Measurements from ENCODE around the gene PHETA1. TPM values are rescaled to one million over a fixed set of nuclear protein-coding genes. Genes with fewer than 3 reads are reported as not detected.
"Not testable (repeated sequence)": the region's sequence is repeated elsewhere in the genome, so short reads cannot be mapped to it uniquely, and the experiment has no call there.

The PHETA1 gene
- total RNA-seq, 1 donor from 2014 or later: 75.4 TPM

GRCh38 chr12:111351026-111351425, 17.9 kb downstream of the PHETA1 start:
- no peak for DNase-seq (ENCODE audit: low read depth)

DNA sequence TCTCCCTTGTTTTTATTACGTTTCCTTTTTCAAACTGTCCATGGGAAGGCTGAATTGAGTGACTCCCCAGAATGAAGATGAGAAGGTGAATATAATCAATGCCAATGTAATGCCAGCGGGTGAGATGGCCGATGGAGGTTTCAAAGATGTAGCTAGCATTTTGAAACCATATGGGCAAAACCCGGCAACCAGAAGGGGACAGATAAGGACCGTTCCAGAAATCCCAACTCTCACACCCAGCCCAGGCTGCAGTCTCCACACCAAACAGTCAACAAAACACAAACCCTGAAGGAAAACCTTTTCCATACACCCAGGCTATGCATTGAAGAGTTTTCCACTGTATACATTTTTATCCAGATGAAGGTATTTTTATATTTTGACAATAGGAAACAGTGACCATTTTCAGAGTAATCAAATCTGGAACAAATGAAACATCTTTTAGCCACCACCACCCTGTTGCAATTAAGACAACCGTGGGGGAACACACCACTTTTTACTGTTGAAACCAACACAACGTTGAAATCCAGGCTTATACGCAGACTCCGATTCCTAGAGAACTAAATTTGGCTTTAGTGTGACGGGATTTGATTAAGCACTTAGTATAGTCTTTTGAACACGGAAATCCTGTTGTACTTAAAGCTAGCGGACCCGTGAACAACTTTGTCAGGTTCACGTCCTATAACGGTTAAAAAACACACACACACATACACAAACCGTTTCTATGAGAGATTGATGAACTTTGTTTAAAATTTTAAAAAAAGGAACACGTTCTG, 19.0 kb downstream of the PHETA1 start:
- no peak for DNase-seq (ENCODE audit: low read depth)

DNA sequence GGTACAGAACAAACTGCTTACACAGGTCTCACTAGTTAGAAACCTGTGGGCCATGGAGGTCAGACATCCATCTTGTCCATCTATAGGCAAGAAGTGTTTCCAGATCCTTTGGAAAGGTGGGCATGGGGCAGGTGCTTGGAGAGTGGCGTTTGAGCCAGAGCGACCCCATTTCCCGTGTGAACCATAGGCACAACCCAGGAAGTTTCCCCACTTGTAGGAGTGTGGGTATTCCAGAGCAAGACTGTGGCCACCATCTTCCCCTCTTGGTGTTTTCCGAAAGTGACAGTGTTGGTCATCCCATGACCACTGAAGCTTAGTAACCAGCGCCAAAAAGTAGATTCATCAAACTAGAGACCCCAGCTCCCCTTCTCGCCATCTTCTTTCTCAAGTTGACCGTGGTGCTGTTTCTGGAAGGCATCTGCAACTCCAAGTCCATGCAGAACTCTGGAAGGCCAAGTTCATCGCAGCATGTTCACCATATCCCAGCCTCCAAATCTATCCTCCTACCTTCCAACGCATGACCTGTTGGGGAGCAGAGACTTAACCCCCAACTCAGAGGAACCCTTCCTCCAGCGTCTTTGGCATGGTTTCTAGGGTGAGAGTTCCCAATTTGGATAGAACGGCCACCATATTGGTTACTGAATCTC, 19.7 kb downstream of the PHETA1 start:
- DNase-seq (ENCODE audit: low read depth): no peak

- DNase-seq (ENCODE audit: low read depth): no peak
Measured at GRCh38 chr12:111347891-111348644, 20.8 kb downstream of the PHETA1 start.

DNA sequence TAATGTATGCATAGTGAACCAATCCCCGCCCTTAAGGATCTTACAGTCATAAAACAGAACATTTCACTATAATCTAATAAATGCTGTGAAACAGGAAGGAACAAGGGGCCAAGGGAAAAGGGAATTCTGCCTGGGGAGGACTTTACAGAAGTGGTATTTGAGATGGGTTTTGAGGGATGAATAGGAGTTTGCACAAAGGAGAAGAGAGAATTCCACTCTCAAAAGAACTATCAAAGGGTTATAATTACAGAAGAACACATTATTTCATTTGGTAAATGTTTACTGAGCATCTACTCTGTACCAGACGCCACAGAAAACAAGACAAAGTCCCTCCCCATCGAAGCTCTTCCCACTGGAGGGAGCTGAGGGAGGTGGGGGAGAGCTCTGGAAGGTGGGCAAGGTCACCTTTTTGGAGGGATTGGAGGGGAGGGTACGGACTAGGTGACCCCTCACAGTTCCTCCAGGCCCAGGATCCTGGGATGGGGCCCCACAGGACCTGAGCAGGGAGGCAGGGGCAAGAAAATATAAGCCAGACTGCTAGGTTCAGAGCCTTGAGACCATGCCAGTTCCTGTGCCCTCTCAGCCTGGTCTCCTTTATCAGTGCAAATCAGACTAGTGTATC, 24.5 kb downstream of the PHETA1 start:
- DNase-seq (ENCODE audit: low read depth): no peak

DNA sequence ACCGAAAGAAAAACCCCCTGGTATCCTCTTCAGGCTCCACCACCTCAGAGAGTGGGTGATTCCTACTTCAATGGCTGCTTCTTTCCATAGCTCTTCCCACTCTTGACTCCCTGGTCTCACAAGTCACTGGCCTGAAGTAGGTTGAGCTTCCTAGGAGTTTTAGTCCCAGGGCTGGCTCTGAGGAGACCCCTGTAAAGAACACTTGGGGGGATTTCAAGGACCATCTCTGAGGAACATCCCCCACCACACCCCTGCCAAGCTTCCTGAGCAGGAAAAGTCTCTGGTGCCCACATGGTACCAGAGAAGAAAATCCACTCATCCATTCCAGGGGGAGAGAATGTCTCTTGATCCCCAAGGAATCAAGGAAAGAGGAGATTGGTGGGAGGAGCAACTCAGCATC, 25.7 kb downstream of the PHETA1 start:
- no peak for DNase-seq (ENCODE audit: low read depth)

DNA sequence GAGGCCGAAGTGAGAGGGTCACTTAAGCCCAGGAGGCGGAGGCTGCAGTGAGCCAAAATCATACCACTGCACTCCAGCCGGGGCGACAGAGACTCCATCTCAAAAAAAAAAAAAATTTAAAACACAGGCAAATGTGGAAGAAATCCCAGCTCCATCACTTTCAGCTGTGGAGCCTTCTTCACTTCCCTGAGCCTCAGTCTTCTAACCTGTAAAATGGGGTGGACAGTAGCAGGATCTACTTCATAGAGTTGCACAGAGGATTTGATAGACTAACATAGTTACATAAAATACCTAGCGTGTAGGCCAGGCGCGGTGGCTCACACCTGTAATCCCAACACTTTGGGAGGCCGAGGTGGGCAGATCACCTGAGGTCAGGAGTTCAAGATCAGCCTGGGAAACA, 26.5 kb downstream of the PHETA1 start:
- DNase-seq (ENCODE audit: low read depth): no peak

- no peak for DNase-seq (ENCODE audit: low read depth)
Measured at GRCh38 chr12:111341426-111342065, 27.3 kb downstream of the PHETA1 start.

DNA sequence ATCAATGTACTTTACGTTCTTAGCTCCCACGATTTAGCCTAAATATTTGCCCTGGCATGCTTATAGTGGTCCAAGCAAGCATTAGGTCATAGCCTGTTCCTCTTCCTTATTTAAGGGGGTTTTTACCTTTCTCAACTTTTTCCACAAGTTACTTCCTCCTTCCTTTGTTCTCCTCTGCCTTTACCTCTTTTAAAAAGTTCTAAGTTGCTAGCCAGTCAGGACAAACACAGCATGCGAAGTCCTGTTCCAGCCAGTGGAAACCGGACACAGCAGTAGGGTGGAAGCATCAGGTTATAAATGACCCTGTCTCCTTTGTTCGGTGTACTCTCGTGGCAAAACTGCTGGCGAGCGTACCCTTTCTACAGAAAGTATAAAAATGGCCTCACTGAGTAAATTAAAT, 28.2 kb downstream of the PHETA1 start:
- not testable (repeated sequence) for DNase-seq (ENCODE audit: low read depth)

DNA sequence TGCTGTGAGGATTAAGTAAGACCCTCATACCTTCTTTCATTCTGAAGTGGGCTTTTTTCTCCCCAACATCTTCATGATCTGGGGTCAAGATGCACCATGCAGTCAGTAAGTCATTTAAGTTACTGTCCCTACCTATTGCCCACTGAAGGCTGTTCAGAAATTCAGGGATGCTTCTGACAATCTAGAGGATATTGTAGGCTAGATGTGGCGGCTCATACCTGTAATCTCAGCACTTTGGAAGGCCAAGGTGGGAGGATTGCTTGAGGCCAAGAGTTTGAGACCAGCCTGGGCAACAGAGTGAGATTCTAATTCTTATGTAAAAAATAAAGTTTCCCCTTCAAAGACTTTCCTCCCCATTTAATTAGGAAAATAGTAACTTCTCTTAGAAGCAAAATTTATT, 28.7 kb downstream of the PHETA1 start:
- no peak for DNase-seq (ENCODE audit: low read depth)

DNA sequence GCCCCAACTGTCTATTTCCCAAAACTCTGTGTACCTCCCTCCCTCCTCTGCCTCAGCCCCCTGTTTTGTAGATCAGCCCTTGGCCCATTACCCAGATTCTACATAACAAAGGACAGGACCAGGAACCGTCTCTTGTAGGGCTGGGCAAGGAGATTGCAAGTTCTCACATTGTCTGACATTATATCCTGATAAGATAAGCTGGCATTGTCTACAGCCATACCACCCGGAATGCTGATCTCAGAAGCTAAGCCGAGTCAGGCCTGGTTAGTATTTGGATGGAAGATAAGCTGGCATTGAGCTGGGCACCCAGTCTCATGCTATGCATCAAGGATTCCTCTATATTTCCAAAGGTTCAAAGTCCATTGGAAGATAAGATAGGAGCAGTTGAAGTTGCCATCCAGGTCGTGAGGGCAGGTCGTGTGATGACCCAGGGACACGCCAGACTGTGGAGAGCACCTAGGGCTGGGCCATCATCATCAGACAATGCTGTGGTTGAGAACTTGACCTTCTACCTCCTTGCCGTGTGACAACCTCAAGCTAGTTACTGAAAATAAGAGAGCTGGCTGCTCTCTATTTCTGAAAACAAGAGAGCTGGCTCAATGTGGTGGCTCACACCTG, 29.5 kb downstream of the PHETA1 start:
- no peak for DNase-seq (ENCODE audit: low read depth)

GRCh38 chr12:111338096-111338495, 30.8 kb downstream of the PHETA1 start:
- DNase-seq (ENCODE audit: low read depth): no peak

DNA sequence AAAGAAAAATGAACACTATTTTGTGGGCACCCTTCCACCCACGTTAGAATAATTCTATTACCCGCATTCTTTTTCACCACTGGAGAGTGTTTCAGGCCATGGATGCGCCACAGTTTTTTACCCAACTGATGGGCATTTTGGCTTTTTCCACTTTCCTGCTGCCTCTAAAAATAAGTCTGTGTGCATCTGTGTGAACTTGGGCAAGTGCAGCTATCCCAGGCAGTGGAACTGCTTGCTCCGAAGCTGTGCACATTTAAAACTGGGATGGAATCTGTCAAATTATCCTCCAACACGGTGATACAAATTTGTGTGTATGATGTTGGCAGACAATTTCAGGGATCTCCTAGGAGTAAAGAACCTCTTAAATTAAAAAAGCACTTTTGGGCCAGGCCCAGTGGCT, 31.5 kb downstream of the PHETA1 start:
- no peak for DNase-seq (ENCODE audit: low read depth)

DNA sequence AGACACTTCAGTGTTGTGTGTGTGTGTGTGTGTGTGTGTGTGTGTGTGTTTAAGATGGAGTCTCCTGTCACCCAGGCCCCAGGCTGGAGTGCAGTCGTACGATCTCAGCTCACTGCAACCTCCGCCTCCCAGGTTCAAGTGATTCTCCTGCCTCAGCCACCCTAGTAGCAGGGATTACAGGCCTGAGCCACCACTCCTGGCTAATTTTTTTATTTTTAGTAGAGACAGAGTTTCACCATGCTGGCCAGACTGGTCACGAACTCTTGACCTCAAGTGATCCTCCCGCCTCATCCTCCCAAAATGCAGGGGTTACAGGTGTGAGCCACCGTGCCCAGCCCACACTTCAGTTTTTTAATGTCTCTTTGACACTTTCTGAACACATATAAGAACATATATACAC, 32.5 kb downstream of the PHETA1 start:
- not testable (repeated sequence) for DNase-seq (ENCODE audit: low read depth)

DNA sequence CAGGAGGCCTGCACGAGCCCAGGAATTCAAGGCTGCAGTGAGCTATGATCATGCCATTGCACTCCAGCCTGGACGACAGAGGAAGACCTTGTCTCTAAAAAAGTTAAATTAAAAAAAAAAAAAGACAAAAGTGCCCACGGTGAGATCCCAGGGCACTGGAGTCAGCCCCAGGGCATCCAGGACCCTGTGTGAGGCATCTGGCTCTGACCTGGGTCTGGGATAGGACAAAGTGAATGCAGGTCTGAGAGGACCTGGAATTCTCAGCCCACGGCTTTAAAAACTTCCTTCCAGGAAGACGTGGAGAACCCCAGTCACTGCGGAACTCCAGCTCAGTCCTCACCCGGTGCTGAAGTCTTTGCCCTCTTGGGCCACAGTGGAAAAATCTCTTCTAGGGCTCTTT, 33.1 kb downstream of the PHETA1 start:
- no peak for DNase-seq (ENCODE audit: low read depth)

GRCh38 chr12:111335301-111335700, 33.6 kb downstream of the PHETA1 start:
- not testable (repeated sequence) for DNase-seq (ENCODE audit: low read depth)

DNA sequence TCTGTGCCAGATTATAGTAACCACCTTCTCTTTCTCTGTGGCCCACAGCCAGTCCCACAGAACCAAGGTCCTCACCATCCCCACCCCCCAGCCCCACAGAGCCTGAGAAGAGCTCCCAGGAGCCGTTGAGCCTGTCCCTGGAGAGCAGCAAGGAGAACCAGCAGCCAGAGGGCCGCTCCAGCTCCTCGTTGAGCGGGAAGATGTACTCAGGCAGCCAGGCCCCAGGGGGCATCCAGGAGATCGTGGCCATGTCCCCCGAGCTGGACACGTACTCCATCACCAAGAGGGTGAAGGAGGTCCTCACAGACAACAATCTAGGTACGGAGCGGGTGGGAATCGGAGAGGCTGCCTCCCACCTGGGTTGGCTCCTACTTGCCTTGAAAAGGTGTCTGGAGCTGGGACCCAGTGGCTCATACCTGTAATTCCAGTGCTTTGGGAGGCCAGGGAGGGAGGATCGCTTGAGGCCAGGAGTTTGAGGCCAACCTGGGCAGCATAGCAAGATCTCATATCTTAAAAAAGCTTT, 34.4 kb downstream of the PHETA1 start:
- no peak for DNase-seq (ENCODE audit: low read depth)

DNA sequence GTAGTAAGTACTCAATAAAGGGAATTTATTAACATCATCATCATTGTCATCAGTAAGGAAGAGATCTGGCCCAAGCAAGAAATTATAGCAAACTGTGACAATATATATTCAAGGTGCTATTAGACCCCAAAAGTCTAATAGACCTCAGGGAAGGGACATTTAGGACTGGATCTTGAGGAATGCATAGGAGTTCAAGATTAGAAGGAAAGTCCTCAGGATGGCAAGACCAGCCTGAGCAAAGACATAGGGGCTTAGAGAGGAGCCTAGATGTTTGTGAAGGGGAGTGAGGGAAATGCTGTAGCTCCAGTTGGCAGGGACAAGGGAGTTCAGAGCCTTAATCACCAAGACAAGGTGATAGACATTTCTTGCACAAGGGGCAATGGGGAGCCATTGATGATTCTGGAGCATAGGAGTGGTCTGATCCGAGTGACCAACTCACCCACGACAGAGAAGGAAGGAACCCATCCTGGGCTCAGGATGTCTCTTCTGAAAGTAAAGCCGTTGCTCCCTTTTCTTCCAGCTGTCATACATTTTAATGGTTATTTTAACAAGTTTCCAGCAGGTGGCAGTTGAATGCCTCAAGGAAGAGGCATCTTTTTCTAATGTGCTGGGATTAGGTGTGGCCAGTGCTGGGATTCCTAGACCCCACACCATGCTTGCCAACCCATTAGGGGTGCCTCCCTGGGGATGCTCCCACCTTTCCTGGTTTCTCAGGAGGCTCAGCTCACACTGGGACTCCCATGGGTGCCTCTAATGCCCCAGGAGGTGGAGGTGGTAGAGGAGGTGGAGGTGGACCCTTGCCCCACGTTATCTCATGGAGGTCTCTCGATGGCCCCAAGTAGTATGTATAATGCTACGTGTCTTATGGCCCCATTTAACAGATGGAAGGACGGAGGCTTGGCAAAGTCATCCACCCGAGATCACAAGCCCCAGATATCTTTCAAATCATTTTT, 37.8 kb downstream of the PHETA1 start:
- DNase-seq (ENCODE audit: low read depth): peak; percentile 73

- no peak for DNase-seq (ENCODE audit: low read depth)
Measured at GRCh38 chr12:111328138-111328537, 40.8 kb downstream of the PHETA1 start.
